HG02610 (cell line): ENCODE measurements around the gene ATP2B2.

ENCODE experiments used
- ATAC-seq: cut with Tn5 transposase; IDR thresholded peaks from one replicate; pipeline ENCODE4 v1.9.1; 2021; ENCODE audit warnings: mild to moderate bottlenecking, moderate library complexity; ENCODE audit not compliant: unreplicated experiment

ATP2B2 gene

DNA sequence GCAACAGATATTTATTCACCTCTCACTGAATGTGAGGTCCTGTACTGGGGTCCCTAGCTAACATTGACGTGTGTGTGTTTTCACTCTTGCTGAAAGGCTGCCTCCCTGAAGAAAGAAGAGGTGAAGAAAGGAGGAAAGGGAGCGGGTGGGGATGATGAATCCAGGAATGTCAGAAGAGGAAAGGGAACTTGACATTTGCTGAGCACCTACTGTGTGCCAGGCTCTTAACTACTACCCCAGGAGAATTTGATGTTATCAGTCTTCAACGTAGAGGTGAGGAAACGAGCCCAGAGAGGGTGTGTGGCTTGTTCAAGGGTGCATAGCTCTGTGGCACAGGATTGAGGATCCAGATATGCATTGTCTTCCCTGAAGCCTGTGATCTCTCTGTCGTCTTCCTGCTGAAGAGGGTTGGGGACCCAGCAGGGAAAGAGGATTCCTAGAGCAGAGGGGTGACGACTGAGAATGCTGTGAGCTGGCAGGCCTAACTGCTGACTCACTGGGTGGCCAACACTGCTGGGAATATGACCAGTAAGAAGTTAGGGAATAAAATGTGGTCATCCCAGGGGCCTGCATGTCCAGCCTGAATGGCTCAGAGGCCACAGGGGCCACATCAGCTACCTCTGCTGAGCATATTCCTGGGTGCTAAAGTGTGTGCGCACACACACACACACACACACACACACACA lies 6.6 kb upstream of the ATP2B2 start:
- ATAC-seq = no peak

DNA sequence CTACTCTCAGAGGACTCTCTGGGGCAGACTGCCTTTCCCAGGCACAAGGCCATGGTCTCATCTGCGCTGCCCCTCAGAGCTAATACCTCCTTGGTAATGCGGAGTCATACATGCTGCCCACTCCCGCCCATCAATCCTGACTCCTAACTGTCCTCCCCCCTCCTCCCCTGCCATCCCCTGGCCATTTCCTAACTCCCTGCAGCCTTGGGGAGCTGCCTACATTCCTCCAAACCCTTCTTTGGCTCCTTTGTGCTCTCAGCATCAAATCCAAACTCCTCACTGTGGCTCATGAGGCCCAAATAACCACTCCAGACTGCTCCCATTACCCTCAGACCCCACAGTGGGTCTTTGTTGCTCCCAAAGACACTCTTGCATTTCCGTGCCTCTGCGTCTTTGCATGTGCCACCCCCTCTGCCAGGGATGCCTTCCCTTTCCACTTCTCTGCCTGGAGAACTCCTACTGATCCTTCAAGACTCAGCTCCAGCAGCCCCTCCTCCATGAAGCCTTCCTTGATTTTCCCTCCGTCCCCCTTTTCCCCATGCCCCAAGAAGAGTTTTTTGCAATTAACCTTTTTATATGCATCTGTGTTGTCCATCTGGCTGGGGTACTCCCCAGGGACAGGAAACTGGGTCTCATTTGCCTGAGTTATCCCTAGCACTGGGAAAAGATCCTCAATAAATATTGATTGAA lies 5.5 kb upstream of the ATP2B2 start:
- no peak for ATAC-seq

DNA sequence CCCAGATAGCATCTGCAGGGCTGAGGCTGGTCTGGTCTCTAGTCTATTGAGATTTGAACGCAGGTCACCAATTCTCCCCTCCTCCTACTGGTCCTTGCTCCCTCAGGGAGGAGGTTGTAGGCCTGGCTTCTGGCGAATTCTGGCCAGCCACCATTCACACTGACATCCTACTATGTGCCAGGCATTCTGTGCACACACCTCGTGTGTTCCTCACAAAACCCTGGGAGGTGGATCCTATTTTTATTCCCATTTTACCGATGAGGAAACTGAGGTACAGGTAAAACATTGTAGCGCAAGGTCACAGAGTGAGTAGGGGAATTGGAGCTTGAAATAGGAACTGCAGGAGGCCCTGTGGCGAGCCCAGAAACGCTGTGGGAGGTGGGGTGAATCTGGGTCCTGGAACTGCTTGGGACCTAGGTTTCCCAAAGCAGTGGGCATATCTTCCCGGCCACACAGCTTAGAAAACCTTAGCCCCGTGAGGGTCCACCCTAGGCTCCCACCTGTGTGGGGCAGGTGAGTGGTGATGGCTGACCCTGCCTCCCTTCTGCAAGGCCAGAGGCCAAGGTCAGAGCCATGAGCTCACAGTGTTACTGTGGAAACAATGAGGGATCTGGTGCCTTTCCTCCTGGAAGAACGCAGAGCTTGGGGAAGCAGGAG lies 4.8 kb upstream of the ATP2B2 start:
- ATAC-seq = no peak

GRCh38 chr3:10509325-10509724 lies 3.9 kb upstream of the ATP2B2 start:
- no peak for ATAC-seq

DNA sequence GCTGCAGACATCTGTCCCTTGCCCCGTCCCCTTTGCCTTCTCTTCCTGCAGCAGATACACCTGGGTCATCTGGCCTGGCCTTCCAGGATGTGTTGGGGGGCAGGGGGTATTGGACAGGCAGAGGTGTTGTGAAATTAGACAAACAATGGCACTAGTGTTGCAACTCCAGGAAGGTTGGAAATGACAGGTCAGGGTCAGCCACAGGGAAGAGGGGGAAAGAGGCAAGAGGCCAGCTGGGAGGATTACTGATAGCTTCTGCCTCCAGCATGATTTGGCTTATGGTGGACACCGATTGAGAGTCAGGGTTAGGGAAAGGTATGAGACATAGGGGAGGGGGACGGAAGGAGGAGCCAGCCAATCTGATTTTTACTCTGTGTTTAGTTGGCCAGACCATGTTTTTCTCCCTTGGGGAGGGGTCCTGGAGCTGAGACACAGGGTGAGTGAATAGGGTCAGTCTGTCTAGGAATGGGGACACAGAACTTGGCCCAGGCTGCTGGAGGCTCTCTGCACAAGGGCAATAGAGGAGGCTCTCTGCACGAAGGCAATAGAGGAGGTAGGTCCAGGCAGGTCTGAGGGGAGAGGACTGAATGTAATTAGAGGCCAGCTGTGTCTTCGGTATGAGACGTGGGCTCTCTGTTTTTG lies 3.4 kb upstream of the ATP2B2 start:
- ATAC-seq = no peak

DNA sequence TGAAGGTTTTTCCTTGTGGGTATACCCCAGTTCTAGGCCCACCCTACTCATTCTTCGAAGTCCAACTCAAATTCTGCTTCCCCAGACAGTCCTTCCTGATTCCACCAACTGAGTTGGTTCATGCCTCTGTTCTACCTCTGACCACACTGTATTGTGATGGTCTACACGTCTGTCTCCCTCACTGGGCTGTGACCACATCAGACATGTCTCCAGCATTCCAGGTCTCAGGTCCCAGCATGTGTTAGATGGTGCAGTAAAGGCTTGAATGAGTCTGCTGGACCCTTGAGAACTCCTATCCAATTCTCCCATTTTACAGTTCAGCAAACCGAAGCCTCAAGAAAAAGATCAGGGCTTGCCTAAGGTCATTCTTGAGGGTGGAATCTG lies 2.8 kb upstream of the ATP2B2 start:
- ATAC-seq = no peak

DNA sequence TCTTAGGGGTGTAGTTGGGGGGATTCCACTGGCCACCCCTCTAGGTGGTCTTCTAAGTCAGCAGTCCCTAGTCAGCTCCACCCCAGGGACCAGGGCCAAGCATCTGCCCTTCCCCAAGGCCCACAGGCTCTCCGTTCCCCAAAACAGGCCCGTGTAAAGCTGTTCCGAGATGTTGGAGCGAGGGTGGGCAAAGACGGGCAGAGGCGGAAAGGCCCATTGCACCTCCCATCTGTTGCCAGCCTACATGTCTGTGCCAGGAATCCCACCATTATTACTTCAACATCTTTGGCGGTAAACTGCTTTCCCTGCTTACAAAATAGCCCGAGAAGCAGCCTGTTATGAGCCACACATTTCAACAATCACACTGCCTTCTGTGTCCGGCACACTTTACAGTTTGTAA lies 1.9 kb upstream of the ATP2B2 start:
- no peak for ATAC-seq

- ATAC-seq = no peak
These were observed 1.3 kb upstream of the ATP2B2 start for GRCh38 chr3:10506696-10507095.

DNA sequence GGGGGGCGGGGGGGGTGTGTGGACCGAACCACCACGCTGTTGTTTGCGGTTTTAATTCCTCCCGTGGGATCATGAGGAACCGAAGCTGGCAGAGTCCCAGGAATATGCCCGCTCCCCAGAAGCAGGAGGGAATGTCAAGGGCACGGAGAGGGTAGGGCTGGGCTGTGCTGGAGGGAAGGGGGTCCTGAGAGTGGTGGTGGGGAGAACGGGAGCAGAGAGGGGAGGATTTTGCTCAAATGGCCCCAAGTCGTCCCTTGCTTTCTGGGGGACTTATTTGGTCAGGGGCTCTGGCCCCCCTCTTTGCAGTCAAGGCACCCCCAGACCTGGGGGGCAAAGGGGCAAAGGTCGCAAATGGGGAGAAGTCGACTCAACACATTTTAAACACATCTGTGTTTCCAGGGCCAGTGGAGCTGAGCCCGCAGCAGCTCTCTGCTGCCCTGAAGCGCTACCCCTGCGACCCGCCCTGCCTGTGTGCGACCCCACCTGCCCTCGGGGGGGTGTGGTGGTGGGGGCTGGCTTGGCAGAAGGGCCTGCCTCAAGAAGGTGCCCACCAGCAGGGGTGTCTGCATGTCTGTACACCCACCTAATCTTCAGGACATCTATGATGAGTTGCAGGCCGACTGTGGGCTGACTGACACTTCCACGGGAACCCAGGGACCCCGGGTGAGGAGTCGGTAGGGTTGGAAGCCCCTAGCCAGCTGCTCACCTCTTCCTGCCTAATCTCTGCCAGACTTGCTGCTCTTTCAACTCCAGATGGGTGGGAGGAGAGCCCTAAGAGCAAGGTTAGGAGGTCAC lies 602 bp upstream of the ATP2B2 start:
- no peak for ATAC-seq

DNA sequence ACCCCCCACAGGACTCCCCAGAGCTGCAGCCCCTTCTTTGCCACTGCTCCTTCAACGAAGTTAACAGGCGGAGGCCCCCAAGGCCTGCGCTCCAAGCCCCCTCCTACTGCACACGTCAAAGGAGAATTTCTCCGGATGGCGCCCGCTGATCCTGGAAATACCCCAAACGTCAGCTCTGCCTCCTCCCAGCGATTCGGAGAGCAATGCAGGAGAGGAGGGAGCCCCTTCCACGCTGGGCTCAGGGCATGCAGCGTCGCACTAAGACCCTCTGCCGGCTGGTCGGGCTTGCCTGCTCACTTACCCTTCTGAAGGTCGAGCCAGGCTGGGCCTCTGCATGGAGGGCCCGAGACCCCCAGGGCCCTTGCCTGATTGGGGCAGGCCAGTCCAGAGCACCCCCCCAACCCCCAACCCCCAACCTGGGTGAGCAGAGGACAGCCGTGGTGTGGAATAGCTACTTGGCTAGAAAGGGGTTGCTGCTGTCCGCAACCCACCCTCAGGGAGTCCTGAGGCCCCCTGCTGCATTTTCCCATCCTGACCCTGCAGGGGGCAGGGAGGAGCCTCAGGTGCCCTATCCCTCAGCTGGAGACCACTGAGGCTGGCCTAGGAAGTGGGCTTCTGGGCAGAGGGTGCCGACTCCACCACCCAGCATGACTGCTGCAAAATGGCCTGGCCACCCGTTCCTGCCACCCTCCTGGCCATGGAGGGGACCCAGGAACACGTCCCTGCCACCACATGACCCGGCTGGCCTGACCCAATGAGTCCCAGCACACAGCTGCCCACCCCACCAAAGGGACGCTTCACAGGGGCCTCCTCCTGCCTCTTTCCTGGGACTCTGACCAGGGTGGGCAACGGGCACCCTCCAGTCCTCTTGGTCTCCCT lies 976 bp downstream of the ATP2B2 start:
- no peak for ATAC-seq

DNA sequence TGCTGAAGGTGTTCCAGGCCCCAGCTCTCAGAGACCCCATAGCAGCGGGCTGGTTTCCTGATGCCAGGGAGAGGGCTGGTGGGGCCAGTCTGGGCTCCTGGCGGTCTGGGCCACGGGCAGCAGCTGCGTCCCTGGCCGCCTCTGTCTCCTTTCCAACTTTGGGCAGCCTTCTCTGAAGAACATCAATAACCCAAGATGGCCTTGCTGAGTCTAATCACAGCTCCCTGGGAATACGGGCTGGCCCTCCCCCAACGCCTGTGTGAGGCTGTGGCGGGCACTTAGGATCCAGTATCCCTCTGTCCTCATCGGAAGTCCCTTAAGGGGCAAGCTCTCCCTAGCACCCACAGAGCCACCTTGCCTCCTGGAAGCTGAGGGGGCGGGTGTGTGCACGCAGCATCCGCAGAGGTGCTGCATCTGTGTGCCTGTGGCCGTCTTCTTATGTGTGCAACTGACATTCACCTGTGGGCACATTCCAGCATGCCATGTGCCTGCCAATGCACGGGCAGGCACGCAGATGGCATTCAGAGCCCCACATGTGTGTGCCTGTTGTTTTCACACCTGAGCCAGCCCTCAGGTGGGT lies 2.1 kb downstream of the ATP2B2 start:
- ATAC-seq = no peak

DNA sequence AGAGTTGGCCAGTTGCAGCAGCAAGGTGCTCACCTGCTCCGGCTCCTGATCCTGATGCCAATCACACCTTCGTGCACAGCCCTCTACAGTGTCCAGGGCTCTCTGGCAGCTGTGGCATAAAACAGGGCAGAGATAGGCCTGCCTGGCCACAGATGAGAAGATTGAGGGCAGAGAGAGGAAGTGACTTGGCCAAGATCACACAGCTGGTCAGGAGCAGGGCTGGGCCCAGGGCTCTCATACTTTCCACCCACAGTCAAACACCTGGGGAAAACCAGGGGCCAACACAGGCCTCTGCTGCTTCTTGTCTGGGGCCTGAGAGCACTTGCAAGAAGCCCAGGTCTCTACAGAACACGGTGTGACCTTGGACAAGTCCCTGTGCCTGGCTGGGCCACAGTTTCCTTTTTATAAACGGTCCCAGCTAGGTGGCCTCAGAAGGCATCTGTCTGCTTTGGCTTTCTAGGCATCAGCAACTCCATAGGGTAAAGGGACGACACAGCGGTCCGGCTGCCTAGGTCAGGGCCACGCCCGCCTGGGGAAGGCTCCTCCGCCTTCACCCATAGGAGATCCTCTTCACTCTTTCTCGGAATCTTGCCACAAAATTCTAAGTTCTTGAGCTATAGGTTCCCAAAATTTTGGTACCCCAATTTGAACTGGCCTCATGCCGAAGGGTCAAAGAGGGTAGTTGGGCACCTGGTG lies 3.1 kb downstream of the ATP2B2 start:
- ATAC-seq = no peak

GRCh38 chr3:10501664-10502052 lies 3.7 kb downstream of the ATP2B2 start:
- no peak for ATAC-seq

DNA sequence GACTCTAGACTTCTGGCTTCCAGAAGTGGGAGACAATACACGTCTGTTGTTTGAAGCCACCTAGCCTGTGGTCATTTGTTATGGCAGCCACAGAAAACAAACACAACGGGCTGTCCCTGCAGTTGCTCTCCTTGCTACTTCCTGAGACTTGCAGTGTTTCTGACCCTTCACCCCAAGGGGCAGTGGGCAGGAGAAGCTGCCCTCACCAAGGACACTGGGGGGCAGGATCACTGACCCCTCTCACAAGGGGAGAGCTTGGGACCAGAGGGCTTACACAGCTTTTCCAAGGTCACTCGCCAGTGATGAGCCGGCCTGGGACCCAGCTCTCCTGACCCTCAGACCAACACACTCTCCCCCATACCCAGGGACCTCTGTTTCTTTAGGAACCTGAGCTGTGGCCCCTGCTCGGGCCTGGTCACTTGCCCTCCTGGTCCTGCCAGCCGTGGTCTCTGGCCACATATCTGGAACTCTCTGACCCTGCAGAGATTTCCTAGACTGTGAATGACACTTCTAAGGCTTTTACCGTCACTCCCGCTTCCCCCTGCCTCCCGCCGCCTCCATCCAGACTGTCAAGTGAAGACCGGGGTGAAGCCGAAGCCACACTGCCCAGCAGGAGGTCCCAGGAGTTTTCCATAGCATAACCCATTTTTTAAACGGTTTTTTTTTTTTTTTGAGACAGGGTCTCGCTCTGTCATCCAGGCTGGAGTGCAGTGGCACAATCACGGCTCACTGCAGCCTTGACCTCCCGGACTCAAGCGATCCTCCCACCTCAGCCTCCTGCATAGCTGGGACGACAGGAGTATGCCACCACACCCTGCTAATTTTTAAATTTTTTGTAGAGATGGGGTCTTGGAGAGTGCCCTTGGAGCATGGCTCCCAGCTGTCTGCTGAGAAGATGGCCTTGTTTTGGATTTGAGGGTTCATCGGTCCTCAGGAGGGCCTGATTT lies 4.4 kb downstream of the ATP2B2 start:
- ATAC-seq = no peak

DNA sequence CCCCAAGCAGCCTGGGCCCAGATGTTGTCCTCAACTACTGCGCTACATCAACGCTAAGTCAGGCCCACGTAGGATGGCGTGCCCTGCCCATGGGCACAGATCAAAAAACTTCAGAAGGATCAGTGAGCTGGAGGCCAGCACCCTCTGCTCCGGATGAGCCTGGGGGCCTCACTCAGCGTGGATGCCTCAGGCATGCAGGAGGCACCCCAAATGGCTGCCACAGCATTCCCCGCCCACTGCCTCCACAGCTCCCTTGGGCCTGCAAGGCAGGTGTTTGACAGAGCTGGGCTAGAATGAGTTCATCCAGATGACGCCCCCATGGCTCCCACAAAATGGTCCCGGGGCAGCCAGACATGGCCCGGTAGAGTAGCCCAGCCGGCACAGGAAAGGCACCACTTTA lies 7.1 kb downstream of the ATP2B2 start:
- no peak for ATAC-seq

DNA sequence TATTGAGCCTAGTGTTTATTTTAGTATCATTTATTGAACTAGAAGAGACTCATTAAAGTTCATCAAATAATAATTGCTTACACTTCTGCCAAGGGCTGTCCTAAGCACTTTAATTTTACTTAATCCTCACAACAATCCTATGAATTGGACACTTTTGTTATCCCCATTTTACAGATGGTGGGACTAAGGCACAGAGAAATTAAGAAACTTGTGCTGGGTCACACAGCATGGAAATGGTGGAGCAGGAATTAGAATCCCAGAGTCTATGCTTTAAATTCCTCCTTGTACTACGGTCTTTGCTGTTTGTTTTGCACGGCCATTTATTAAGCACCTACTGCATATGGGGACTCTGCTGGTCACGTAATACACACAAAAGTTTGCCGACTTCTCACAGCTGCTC lies 7.9 kb downstream of the ATP2B2 start:
- no peak for ATAC-seq

DNA sequence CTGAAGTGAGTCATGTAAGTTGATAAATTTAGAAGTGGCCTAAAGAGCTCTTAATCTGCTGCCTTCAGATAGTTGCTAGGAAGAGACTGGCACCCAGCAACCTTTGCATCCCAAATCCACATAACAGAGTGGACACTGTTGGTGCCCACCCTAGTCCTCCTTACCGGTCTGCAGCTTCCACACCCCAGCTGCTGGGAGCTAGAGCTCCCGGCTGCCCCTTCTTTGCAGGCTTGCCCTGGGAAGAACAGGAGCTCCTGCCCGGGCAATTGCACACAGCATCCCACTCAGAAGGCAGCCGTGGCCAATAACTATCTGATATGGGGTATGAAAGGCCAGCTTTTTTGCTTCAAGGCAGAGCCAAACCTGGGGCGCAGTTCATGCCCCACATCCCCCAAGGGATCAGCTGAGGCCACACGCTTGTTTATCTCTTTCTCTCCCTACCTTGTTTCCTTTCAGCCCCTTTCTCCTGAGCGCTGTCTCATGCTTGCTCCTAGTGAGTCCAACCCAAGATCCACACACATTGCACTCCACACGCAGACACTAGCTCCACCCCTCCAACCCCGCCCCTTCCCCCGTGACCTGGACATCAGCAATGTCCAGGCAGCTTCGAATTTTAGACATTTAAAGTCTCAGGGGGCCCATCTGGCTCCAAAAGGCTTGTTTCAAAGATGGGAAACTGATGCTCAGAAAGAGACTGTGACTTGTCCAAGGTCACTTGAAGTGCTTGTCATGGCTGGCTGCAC lies 9.1 kb downstream of the ATP2B2 start:
- no peak for ATAC-seq
